HEK293 (cell line): ENCODE data around the gene KCNJ1.

Experiments used
- CTCF ChIP-seq: fragments of 450-650 bp; formaldehyde crosslinking; IDR thresholded peaks from 2 replicates; pipeline ENCODE4 v1.5.1; 2016; ENCODE audit warnings: missing biosample characterization, missing genetic modification characterization
- GFI1B ChIP-seq: fragments of 450-650 bp; formaldehyde crosslinking; IDR thresholded peaks from 2 replicates; pipeline ENCODE4 v1.5.1; 2016; ENCODE audit warnings: missing biosample characterization, missing genetic modification characterization
- MYNN ChIP-seq: fragments of 450-650 bp; formaldehyde crosslinking; IDR thresholded peaks from 2 replicates; pipeline ENCODE4 v1.5.1; 2016; ENCODE audit warnings: missing biosample characterization, missing genetic modification characterization, borderline replicate concordance
- PBX3 ChIP-seq: sonication (generic); formaldehyde crosslinking; IDR thresholded peaks from 2 replicates; pipeline ENCODE4 v1.8.1; 2022; ENCODE audit warnings: mild to moderate bottlenecking, moderate library complexity, missing genetic modification reagents
- ZBTB17 ChIP-seq: fragments of 450-650 bp; formaldehyde crosslinking; IDR thresholded peaks from 2 replicates; pipeline ENCODE4 v1.5.1; 2016; ENCODE audit warnings: missing biosample characterization, missing genetic modification characterization
- ZBTB20 ChIP-seq: fragments of 450-650 bp; formaldehyde crosslinking; IDR thresholded peaks from 2 replicates; pipeline ENCODE4 v1.5.1; 2016; ENCODE audit warnings: missing biosample characterization, missing genetic modification characterization
- ZBTB21 ChIP-seq: fragments of 450-650 bp; formaldehyde crosslinking; IDR thresholded peaks from 2 replicates; pipeline ENCODE4 v1.5.1; 2017; ENCODE audit warnings: missing biosample characterization, missing genetic modification characterization
- ZEB2 ChIP-seq: fragments of 450-650 bp; formaldehyde crosslinking; IDR thresholded peaks from 2 replicates; pipeline ENCODE4 v1.5.1; 2016; ENCODE audit warnings: missing biosample characterization, missing genetic modification characterization
- ZNF114 ChIP-seq: fragments of 450-650 bp; formaldehyde crosslinking; IDR thresholded peaks from 2 replicates; pipeline ENCODE4 v1.5.0; 2017; ENCODE audit warnings: missing biosample characterization, missing genetic modification characterization
- ZNF138 ChIP-seq: fragments of 450-650 bp; formaldehyde crosslinking; IDR thresholded peaks from 2 replicates; pipeline ENCODE4 v1.5.1; 2016; ENCODE audit warnings: missing biosample characterization, missing genetic modification characterization, borderline replicate concordance
- ZNF18 ChIP-seq: fragments of 450-650 bp; formaldehyde crosslinking; IDR thresholded peaks from 2 replicates; pipeline ENCODE4 v1.5.1; 2016; ENCODE audit warnings: missing biosample characterization, missing genetic modification characterization
- ZNF274 ChIP-seq, 2 experiments: fragments of 200-500 bp in 1 of 2; fragments of 450-650 bp in 1 of 2; sonication (Bioruptor generic) in 1 of 2; formaldehyde crosslinking in 1 of 2; IDR thresholded peaks; 2 replicates each; pipeline versions ENCODE4 v1.5.1 to v1.6.1; 2014 to 2016; ENCODE audit warnings: borderline replicate concordance in 1 of 2, inconsistent platforms in 1 of 2, low read length in 1 of 2, missing biosample characterization in 1 of 2, missing genetic modification characterization in 1 of 2
- ZNF37A ChIP-seq: fragments of 450-650 bp; IDR thresholded peaks from 2 replicates; pipeline ENCODE4 v1.5.1; 2018; ENCODE audit warnings: missing biosample characterization, missing genetic modification characterization
- ZNF521 ChIP-seq: fragments of 450-650 bp; formaldehyde crosslinking; IDR thresholded peaks from 2 replicates; pipeline ENCODE4 v1.5.1; 2017; ENCODE audit warnings: missing biosample characterization, mild to moderate bottlenecking, missing genetic modification characterization

GRCh38 chr11:128900468-128900867, 33.4 kb upstream of the KCNJ1 start:
- TF ChIP-seq ZNF37A (tag by site-specific recombination), result no peak
- no peak for TF ChIP-seq PBX3 (CRISPR knock-in tag)
- no peak for TF ChIP-seq ZNF114 (tag by site-specific recombination)
- no peak for TF ChIP-seq ZNF274 (IDR thresholded peaks at IDR 0.05; ENCODE audit: low read length)
- no peak for TF ChIP-seq ZNF274 (tag by site-specific recombination; IDR thresholded peaks at IDR 0.05; ENCODE audit: borderline replicate concordance)
- no peak for TF ChIP-seq ZBTB21
- no peak for TF ChIP-seq CTCF
- TF ChIP-seq ZEB2 (tag by site-specific recombination), result no peak
- no peak for TF ChIP-seq ZBTB17 (tag by site-specific recombination)
- no peak for TF ChIP-seq ZNF521 (tag by site-specific recombination)
- TF ChIP-seq ZNF138 (tag by site-specific recombination), result no peak
- no peak for TF ChIP-seq MYNN (tag by site-specific recombination)
- TF ChIP-seq ZBTB20, result no peak
- no peak for TF ChIP-seq ZNF18 (tag by site-specific recombination)
- no peak for TF ChIP-seq GFI1B (tag by site-specific recombination)
